GM12892 (cell line): ENCODE results near the gene ACADVL.

Experiments used
- DNase-seq: peaks from one replicate; pipeline ENCODE4 v3.0.0; 2011; ENCODE audit not compliant: insufficient read length
- FAIRE-seq: peaks from 2 replicates; lab custom pipeline; 2011; peaks lifted over from hg19 to GRCh38; lab: Jason Lieb, UNC
- POLR2A ChIP-seq: IDR thresholded peaks from 2 replicates; pipeline ENCODE4 v1.6.1; 2011; ENCODE audit warnings: low read depth, low read length, control low read depth
- POLR2AphosphoS5 ChIP-seq: IDR thresholded peaks from 2 replicates; pipeline ENCODE4 v1.6.1; 2011; ENCODE audit warnings: low read depth, low read length, control low read depth
- TAF1 ChIP-seq: IDR thresholded peaks from 2 replicates; pipeline ENCODE4 v1.6.1; 2011; ENCODE audit warnings: low read depth, mild to moderate bottlenecking, control low read depth, low read length, borderline replicate concordance

ACADVL gene

GRCh38 chr17:7214300-7215135 lies 5.2 kb upstream of the ACADVL start:
- no peak for TF ChIP-seq POLR2A
- TF ChIP-seq TAF1, result no peak
- no peak for TF ChIP-seq POLR2AphosphoS5
- FAIRE-seq (peak; percentile 100), DNase-seq (peak; percentile 96)

DNA sequence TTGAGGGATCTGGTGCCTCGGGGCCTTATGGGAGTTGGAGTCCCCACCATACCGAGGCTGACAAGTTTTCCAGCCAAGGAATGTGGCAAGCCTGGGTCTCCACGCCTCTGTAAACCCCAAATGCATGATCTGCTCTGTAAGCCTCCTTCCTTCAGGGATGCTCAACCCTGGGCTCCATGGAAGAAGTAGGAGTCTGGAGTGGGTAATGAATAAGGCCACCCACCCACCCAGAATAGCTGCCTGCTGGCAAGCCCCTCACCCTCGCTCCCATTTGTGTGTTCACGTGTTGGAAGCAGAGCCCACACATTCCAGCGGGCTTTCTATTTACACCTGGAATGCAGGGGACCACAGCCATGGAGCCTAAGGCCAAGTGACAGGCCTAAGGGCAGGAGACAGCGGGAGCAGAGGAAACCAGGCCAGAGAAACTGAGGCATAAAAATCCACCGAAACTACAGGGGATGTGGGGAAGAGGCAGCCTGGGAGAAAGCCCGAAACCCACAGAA lies 4.6 kb upstream of the ACADVL start:
- no peak for DNase-seq
- TF ChIP-seq POLR2A (no peak), TAF1 (no peak), POLR2AphosphoS5 (no peak)
- FAIRE-seq, result no peak

DNA sequence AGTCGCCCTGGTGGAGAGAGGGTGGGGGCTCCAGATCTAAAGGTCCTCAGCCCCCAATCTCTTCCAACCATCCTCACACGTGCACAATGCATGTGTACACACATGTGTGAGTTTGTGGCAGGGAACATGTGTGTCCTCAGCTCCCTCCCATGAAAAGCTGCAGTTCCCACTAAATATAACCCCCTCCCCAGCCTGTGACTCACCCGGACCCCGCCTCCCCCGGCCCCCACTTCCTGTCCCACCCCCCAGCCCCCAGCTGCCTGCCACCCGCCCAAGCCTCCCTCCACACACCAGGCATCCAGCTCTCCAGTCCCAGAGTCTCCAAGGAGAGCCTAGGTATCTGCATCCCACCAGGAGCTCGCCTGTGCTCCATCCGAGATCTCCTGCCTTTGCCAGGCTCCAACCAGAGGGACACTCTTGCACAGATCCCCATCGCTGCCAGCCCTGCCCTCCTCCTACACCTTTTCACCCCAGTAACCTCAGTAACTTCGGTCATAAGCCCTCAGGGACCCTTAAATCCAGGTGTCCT lies 4.0 kb upstream of the ACADVL start:
- no peak for FAIRE-seq
- no peak for DNase-seq
- no peak for TF ChIP-seq TAF1
- TF ChIP-seq POLR2A, result no peak
- TF ChIP-seq POLR2AphosphoS5, result no peak

GRCh38 chr17:7216242-7217112 lies 3.3 kb upstream of the ACADVL start:
- no peak for FAIRE-seq
- no peak for DNase-seq
- TF ChIP-seq POLR2AphosphoS5, result no peak
- no peak for TF ChIP-seq TAF1
- TF ChIP-seq POLR2A, result no peak

GRCh38 chr17:7217113-7217987 lies 2.4 kb upstream of the ACADVL start:
- no peak for DNase-seq
- TF ChIP-seq POLR2A (no peak), TAF1 (no peak), POLR2AphosphoS5 (no peak)
- FAIRE-seq, result peak; percentile 30

GRCh38 chr17:7218166-7218565 lies 1.6 kb upstream of the ACADVL start:
- TF ChIP-seq POLR2A (no peak), TAF1 (no peak), POLR2AphosphoS5 (no peak)
- no peak for FAIRE-seq
- DNase-seq, result no peak

- DNase-seq, result no peak
- FAIRE-seq, result no peak
Observed at GRCh38 chr17:7218758-7219157, 980 bp upstream of the ACADVL start.

DNA sequence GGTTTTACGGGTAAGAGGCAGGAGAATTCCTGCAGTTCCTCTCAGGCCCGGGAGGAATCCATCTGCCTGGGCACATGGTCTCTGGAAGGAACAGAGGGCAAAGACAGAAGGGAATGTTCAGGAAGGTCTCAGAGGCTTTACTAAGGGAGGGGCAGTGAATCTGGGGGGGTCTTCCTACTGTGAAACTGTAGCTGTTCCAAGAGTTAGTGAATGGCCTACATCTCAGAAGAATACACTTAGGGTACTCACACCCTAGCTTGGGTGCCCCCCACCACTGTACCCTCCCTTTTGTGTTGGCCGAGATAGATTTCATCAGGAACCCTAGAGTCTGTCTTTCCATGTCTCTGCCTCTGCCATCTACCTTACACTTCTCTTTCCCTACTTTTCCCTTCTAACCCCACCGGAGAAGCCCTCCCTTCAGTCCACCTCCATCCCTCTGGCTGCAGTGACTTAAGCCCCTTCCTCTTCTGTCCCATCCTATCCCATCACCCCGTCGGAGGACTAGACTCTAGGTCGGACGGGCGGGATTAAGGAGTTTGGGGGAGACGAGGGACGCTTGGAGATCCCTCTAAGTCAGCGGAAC lies 418 bp upstream of the ACADVL start:
- TF ChIP-seq POLR2AphosphoS5 (no peak), TAF1 (no peak), POLR2A (no peak)
- DNase-seq (no peak), FAIRE-seq (peak; percentile 30)

More at GRCh38 chr17:7218758-7219157, 980 bp upstream of the ACADVL start:
- TF ChIP-seq TAF1 (no peak), POLR2A (no peak), POLR2AphosphoS5 (no peak)

DNA sequence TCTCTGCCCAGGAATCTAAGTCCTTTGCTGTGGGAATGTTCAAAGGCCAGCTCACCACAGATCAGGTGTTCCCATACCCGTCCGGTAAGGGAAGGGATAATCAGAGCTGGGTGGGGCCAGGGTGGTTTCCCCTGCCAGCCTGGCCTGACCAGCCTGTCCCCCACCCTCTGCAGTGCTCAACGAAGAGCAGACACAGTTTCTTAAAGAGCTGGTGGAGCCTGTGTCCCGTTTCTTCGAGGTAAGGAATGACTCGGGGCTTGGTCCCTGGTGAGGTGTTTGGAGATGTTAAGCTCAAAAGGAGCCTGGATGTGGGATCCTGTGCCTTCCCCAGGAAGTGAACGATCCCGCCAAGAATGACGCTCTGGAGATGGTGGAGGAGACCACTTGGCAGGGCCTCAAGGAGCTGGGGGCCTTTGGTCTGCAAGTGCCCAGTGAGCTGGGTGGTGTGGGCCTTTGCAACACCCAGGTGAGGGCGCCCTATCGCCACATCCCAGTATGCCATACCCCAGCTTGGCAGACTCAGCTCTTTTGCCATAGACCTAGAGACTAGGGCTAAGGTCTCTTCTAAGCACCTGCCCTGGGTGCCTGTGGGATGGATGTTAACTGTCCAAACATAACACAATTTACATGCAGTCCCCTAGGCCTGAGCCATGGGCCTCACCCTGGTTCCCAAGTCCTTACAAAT lies 997 bp downstream of the ACADVL start:
- FAIRE-seq, result no peak
- TF ChIP-seq TAF1 (no peak), POLR2AphosphoS5 (peak; percentile 46; the same call in 1 of the 2 replicates)
- DNase-seq, result peak; percentile 57
